OCI-LY1 (cell line): ENCODE data around the gene ACVR2B.

Experiments
- H2AFZ ChIP-seq: fragments of 200-600 bp; sonication (generic), shearing (Covaris generic); 2 replicates; pipeline ENCODE4 v1.6.0; 2014; ENCODE audit warnings: antibody characterized with exemption, mild to moderate bottlenecking, low read length
- H3F3A ChIP-seq: fragments of 200-600 bp; sonication (generic), shearing (Covaris generic); 2 replicates; pipeline ENCODE4 v1.6.0; 2014; ENCODE audit warnings: mild to moderate bottlenecking, antibody characterized with exemption, low read length, moderate library complexity; ENCODE audit not compliant: insufficient read depth
- H3K27ac ChIP-seq: fragments of 200-600 bp; sonication (generic); 2 replicates; pipeline ENCODE4 v1.5.1; 2014; ENCODE audit warnings: low read length, mixed run types, mild to moderate bottlenecking, low read depth; ENCODE audit not compliant: poor library complexity, severe bottlenecking
- H3K27me3 ChIP-seq: fragments of 200-600 bp; sonication (generic); 2 replicates; pipeline ENCODE4 v1.6.0; 2014; ENCODE audit warnings: antibody characterized with exemption, mild to moderate bottlenecking, low read length, moderate library complexity; ENCODE audit not compliant: insufficient read depth
- H3K36me3 ChIP-seq: fragments of 200-600 bp; sonication (generic); 2 replicates; pipeline ENCODE4 v1.6.1; 2014; ENCODE audit warnings: mild to moderate bottlenecking, antibody characterized with exemption, low read length, moderate library complexity, mixed read lengths; ENCODE audit not compliant: insufficient read depth
- H3K4me1 ChIP-seq: fragments of 200-600 bp; sonication (generic); 2 replicates; pipeline ENCODE4 v1.5.1; 2014; ENCODE audit warnings: mild to moderate bottlenecking, low read length, moderate library complexity; ENCODE audit not compliant: insufficient read depth, severe bottlenecking
- H3K4me2 ChIP-seq: fragments of 200-600 bp; sonication (generic), shearing (Covaris generic); 2 replicates; pipeline ENCODE4 v1.6.1; 2014; ENCODE audit warnings: low read length
- H3K4me3 ChIP-seq: fragments of 200-600 bp; sonication (generic); 2 replicates; pipeline ENCODE4 v1.5.1; 2014; ENCODE audit warnings: low read length, low read depth, mild to moderate bottlenecking, mixed read lengths; ENCODE audit not compliant: poor library complexity, severe bottlenecking
- H3K79me2 ChIP-seq: fragments of 200-600 bp; shearing (Covaris generic); 2 replicates; pipeline ENCODE4 v1.6.1; 2016; ENCODE audit warnings: mixed run types, low read length, mixed read lengths; ENCODE audit not compliant: insufficient read depth
- H3K9ac ChIP-seq: fragments of 200-600 bp; sonication (generic), shearing (Covaris generic); 2 replicates; pipeline ENCODE4 v1.6.1; 2014; ENCODE audit warnings: mild to moderate bottlenecking, low read length, mixed read lengths
- H3K9me2 ChIP-seq: fragments of 200-600 bp; sonication (generic), shearing (Covaris generic); 2 replicates; pipeline ENCODE4 v1.6.1; 2014; ENCODE audit warnings: low read depth, mild to moderate bottlenecking, low read length, mixed read lengths
- H3K9me3 ChIP-seq: fragments of 200-600 bp; shearing (Covaris generic); 2 replicates; pipeline ENCODE4 v1.6.1; 2014; ENCODE audit warnings: low read length, mixed read lengths
- H4K20me1 ChIP-seq: fragments of 200-600 bp; sonication (generic), shearing (Covaris generic); 2 replicates; pipeline ENCODE4 v1.6.0; 2016; ENCODE audit warnings: mild to moderate bottlenecking, low read length; ENCODE audit not compliant: insufficient read depth
- EZH2 ChIP-seq: fragments of 200-600 bp; sonication (generic), shearing (Covaris generic); IDR thresholded peaks from 2 replicates; pipeline ENCODE4 v1.8.0; 2017; ENCODE audit warnings: borderline replicate concordance, mixed run types, mild to moderate bottlenecking, antibody characterized with exemption, low read length, moderate library complexity, mixed read lengths
- TF ChIP-seq, protein P1 (sequence below): fragments of 200-600 bp; sonication (generic), shearing (Covaris generic); IDR thresholded peaks from 2 replicates; pipeline ENCODE4 v1.5.1; 2017; ENCODE audit warnings: mild to moderate bottlenecking, antibody characterized with exemption, low read length, moderate library complexity, mixed read lengths

The ACVR2B gene

DNA sequence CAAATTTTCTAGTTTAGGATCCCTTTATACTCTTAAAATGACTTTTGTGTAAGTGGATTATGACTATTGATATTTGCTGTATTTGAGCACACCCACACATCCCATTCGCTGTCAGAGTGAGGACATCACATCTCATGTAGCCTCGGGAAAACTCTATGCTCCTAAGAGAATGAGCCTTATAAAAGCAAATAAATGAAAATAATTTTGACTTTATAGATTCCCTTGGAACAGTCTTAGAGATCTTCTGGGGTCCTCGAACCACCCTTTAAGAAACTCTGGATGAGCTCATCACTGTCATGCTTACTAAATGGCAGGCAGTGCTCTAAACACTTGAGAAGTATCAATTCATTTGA lies 26.4 kb downstream of the ACVR2B start:
- TF ChIP-seq, protein P1, sequence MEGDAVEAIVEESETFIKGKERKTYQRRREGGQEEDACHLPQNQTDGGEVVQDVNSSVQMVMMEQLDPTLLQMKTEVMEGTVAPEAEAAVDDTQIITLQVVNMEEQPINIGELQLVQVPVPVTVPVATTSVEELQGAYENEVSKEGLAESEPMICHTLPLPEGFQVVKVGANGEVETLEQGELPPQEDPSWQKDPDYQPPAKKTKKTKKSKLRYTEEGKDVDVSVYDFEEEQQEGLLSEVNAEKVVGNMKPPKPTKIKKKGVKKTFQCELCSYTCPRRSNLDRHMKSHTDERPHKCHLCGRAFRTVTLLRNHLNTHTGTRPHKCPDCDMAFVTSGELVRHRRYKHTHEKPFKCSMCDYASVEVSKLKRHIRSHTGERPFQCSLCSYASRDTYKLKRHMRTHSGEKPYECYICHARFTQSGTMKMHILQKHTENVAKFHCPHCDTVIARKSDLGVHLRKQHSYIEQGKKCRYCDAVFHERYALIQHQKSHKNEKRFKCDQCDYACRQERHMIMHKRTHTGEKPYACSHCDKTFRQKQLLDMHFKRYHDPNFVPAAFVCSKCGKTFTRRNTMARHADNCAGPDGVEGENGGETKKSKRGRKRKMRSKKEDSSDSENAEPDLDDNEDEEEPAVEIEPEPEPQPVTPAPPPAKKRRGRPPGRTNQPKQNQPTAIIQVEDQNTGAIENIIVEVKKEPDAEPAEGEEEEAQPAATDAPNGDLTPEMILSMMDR: peak; percentile 9; the same call in 1 of the 2 replicates
- TF ChIP-seq EZH2: no peak
- Histone ChIP-seq H3F3A (no peaks in the 10 kb centered on the region), H3K4me3 (no peak overlapping the region), H3K4me1 (no peaks in the 10 kb centered on the region), H4K20me1 (no peaks in the 10 kb centered on the region), H3K9ac (no peak overlapping the region), H3K9me3 (no peaks in the 10 kb centered on the region), H3K27ac (no peak overlapping the region), H3K4me2 (no peak overlapping the region), H3K36me3 (peaks cover 6% of the 10 kb centered on the region; the same call in 1 of the 2 replicates), H3K79me2 (no peaks in the 10 kb centered on the region), H3K9me2 (no peaks in the 10 kb centered on the region), H2AFZ (no peak overlapping the region), H3K27me3 (no peaks in the 10 kb centered on the region)

DNA sequence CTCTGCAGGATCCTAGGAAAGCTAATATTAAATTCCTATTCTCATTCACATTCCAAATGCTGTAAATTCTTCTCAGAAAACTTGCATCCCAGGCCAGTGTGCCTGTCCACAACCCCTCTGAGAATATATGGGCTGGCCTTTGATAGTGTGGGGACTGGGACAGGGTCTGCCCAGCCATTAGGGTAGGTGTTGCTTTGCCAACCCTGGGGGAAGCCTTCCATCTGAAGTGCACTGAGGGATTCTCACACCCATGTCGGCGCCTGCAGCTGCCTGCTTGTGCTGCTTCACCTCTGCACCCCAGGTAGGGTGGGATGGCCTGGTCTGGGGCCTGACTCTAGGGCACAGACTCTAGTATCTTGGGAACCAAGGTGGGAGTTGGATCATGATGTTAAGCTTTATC lies 27.2 kb downstream of the ACVR2B start:
- no peak overlapping the region for H3K4me2 ChIP-seq
- H3F3A ChIP-seq: no peaks in the 10 kb centered on the region
- H3K27me3 ChIP-seq: no peaks in the 10 kb centered on the region
- no peak for TF ChIP-seq EZH2
- TF ChIP-seq, protein P1: no peak
- H3K9ac ChIP-seq: no peak overlapping the region
- H3K9me3 ChIP-seq: no peaks in the 10 kb centered on the region
- no peaks in the 10 kb centered on the region for H3K4me1 ChIP-seq
- no peaks in the 10 kb centered on the region for H3K79me2 ChIP-seq
- no peak overlapping the region for H3K4me3 ChIP-seq
- no peak overlapping the region for H3K27ac ChIP-seq
- H3K9me2 ChIP-seq: no peaks in the 10 kb centered on the region
- H2AFZ ChIP-seq: no peak overlapping the region
- H3K36me3 ChIP-seq: peaks cover 6% of the 10 kb centered on the region; the same call in 1 of the 2 replicates
- no peaks in the 10 kb centered on the region for H4K20me1 ChIP-seq

DNA sequence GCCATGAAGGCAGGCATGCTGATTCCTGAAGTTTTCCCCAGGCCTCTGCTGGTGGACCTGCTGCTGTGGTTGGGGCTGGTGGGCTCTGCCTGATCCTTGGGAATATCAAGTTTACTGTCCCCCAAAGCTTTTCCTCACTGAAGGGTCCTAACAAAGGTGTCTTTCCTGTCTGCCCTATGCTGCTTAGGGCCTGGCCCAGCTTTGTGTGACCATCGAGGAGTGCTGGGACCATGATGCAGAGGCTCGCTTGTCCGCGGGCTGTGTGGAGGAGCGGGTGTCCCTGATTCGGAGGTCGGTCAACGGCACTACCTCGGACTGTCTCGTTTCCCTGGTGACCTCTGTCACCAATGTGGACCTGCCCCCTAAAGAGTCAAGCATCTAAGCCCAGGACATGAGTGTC lies 29.3 kb downstream of the ACVR2B start:
- Histone ChIP-seq H3K9me2 (no peaks in the 10 kb centered on the region), H3K9ac (no peak overlapping the region), H4K20me1 (no peaks in the 10 kb centered on the region), H3F3A (no peaks in the 10 kb centered on the region), H3K4me3 (no peak overlapping the region), H3K9me3 (no peaks in the 10 kb centered on the region), H3K27ac (no peak overlapping the region), H3K36me3 (peaks cover 6% of the 10 kb centered on the region; the same call in 1 of the 2 replicates), H3K4me2 (no peak overlapping the region), H3K27me3 (no peaks in the 10 kb centered on the region), H2AFZ (no peak overlapping the region), H3K4me1 (no peaks in the 10 kb centered on the region), H3K79me2 (no peaks in the 10 kb centered on the region)
- TF ChIP-seq EZH2: no peak
- TF ChIP-seq, protein P1: no peak
